Ectodermal cell (in vitro differentiated cells): ENCODE results near the gene ARHGEF6.

Source experiments
- H3K27ac ChIP-seq: 2 replicates; pipeline ENCODE4 v1.7.0; 2013; ENCODE audit warnings: mild to moderate bottlenecking, low read depth, low read length; ENCODE audit not compliant: insufficient read depth, poor library complexity, severe bottlenecking
- H3K27me3 ChIP-seq: 2 replicates; pipeline ENCODE4 v1.7.0; 2013; ENCODE audit warnings: mild to moderate bottlenecking, low read length; ENCODE audit not compliant: insufficient read depth, control insufficient read depth, poor library complexity, severe bottlenecking
- H3K36me3 ChIP-seq: one replicate; pipeline ENCODE4 v1.7.0; 2013; ENCODE audit warnings: low read length; ENCODE audit not compliant: control insufficient read depth, insufficient read depth
- H3K4me1 ChIP-seq: one replicate; pipeline ENCODE4 v1.7.0; 2013; ENCODE audit warnings: low read length; ENCODE audit not compliant: control insufficient read depth, insufficient read depth
- H3K4me3 ChIP-seq: 2 replicates; pipeline ENCODE4 v1.7.0; 2013; ENCODE audit warnings: low read depth, low read length, control low read depth; ENCODE audit not compliant: insufficient read depth
- H3K9me3 ChIP-seq: 2 replicates; pipeline ENCODE4 v1.7.0; 2013; ENCODE audit warnings: mild to moderate bottlenecking, low read length, moderate library complexity; ENCODE audit not compliant: control insufficient read depth
- WGBS, 2 experiments: methylation state at CpG; one replicate each; pipeline ENCODE4 v1.1.7; 2013; ENCODE audit warnings: missing lambda C conversion rate in 2 of 2; 5-methylcytosine and 5-hydroxymethylcytosine counted together

ARHGEF6 gene

GRCh38 chrX:136671006-136671610, 109.6 kb downstream of the ARHGEF6 start:
- Histone ChIP-seq H3K36me3 (no peaks in the 10 kb centered on the region), H3K27ac (no peak overlapping the region), H3K4me3 (no peak overlapping the region), H3K9me3 (no peaks in the 10 kb centered on the region), H3K27me3 (no peaks in the 10 kb centered on the region), H3K4me1 (no peaks in the 10 kb centered on the region)
- WGBS, 2 experiments = 91 to 96% methylated on average over 2 of the region's 3 CpGs

DNA sequence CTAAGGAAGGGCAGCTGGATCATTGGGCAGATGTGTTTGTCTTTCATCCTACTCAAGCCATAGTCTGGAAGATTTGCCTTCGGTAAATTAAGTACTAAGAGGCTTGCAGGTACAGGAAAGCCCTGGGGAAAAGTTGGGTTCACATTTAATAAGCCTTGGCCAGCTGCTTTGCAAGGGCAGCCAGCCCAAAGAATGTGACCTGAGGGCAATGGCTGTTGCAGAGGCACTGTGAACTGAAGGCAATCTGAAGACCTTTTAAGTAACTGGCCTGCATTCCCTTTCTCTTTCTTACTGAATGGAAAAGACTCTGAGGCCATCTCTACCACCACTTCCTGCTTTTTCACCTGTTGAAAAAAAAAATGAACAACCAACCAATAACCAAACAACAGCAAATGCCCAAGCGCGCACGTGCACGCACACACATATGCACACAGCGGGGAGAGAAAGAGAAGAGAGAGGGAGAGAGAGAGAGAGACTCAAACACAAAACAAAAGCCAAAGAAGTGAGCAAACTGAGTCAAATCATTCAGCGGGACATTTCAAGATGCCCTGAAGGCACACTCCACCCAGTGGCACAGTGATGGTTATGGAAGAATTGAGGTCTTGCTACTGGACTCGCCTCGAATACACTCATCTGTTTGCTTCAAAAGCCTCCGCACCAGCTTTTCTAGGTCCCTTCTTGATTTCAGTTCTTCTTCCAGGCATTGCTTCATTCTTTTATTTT, 113.1 kb downstream of the ARHGEF6 start:
- H3K4me3 ChIP-seq = no peak overlapping the region
- H3K27ac ChIP-seq = no peak overlapping the region
- no peaks in the 10 kb centered on the region for H3K36me3 ChIP-seq
- no peaks in the 10 kb centered on the region for H3K4me1 ChIP-seq
- no peaks in the 10 kb centered on the region for H3K9me3 ChIP-seq
- H3K27me3 ChIP-seq = no peaks in the 10 kb centered on the region
- 94 to 97% methylated on average over 5 to 10 of the region's 10 CpGs for WGBS, 2 experiments

GRCh38 chrX:136666088-136666487, 114.6 kb downstream of the ARHGEF6 start:
- 80 to 100% methylated on average over 1 of the region's 1 CpG for WGBS, 2 experiments
- Histone ChIP-seq H3K27me3 (no peaks in the 10 kb centered on the region), H3K36me3 (no peaks in the 10 kb centered on the region), H3K9me3 (no peaks in the 10 kb centered on the region), H3K4me1 (no peaks in the 10 kb centered on the region), H3K4me3 (no peak overlapping the region), H3K27ac (no peak overlapping the region)

- Histone ChIP-seq H3K4me3 (no peak overlapping the region), H3K27me3 (no peaks in the 10 kb centered on the region), H3K4me1 (no peaks in the 10 kb centered on the region), H3K27ac (no peak overlapping the region), H3K9me3 (no peaks in the 10 kb centered on the region), H3K36me3 (no peaks in the 10 kb centered on the region)
- 93 to 100% methylated on average over 3 of the region's 6 CpGs for WGBS, 2 experiments
Measured at GRCh38 chrX:136665258-136665900, 115.4 kb downstream of the ARHGEF6 start.

- Histone ChIP-seq H3K4me3 (no peak overlapping the region), H3K4me1 (no peaks in the 10 kb centered on the region), H3K9me3 (no peaks in the 10 kb centered on the region), H3K36me3 (no peaks in the 10 kb centered on the region), H3K27me3 (no peaks in the 10 kb centered on the region), H3K27ac (no peak overlapping the region)
- WGBS, 2 experiments = no CpG with 5 or more reads among the region's 1 CpG
Measured at GRCh38 chrX:136662976-136663375, 117.8 kb downstream of the ARHGEF6 start.

- Histone ChIP-seq H3K9me3 (no peaks in the 10 kb centered on the region), H3K36me3 (no peaks in the 10 kb centered on the region), H3K4me3 (no peak overlapping the region), H3K4me1 (no peaks in the 10 kb centered on the region), H3K27me3 (no peaks in the 10 kb centered on the region), H3K27ac (no peak overlapping the region)
- WGBS, 2 experiments = 87 to 94% methylated on average over 2 of the region's 2 CpGs
Measured at GRCh38 chrX:136662104-136662503, 118.6 kb downstream of the ARHGEF6 start.

DNA sequence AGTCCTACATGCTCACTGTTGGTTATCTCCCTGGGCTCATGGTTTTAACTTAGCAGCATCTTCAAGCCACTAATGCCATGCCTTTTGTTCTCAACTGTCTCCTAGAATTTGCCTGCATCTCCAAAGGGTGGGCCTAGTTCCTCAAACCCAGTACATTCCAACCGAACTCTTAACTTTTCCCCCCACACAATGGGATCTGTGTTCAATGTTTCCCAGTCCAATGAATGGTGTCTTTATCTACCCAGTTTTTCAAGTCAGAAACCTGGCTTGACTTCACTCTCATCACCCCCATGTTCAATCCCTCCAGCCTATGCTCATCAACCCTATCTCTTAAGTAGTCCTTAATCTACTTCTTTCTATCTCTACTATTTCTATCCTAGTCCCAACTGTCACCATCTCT, 119.8 kb downstream of the ARHGEF6 start:
- 87 to 93% methylated on average over 1 of the region's 1 CpG for WGBS, 2 experiments
- Histone ChIP-seq H3K27ac (no peak overlapping the region), H3K4me1 (peaks cover 4% of the 10 kb centered on the region), H3K36me3 (no peaks in the 10 kb centered on the region), H3K9me3 (no peaks in the 10 kb centered on the region), H3K27me3 (no peaks in the 10 kb centered on the region), H3K4me3 (no peak overlapping the region)

DNA sequence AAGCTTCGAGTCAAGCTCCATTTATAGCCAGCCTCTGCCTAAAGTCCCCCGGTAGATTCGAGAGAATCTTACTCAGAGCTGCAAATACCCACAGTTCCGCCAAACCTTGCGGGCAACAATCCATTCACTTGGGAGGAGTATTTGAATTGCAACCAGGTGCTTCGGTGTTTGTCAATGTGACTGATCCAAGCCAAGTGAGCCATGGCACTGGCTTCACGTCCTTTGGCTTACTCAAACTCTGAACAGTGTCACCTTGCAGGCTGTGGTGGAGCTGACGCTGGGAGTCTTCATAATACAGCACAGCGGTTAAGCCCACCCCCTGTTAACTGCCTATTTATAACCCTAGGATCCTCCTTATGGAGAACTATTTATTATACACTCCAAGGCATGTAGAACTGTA, 121.6 kb downstream of the ARHGEF6 start:
- H3K27ac ChIP-seq = no peak overlapping the region
- 96 to 97% methylated on average over 8 to 9 of the region's 9 CpGs for WGBS, 2 experiments
- peaks cover 4% of the 10 kb centered on the region for H3K4me1 ChIP-seq
- no peak overlapping the region for H3K4me3 ChIP-seq
- peaks cover 3% of the 10 kb centered on the region for H3K27me3 ChIP-seq
- H3K36me3 ChIP-seq = no peaks in the 10 kb centered on the region
- no peaks in the 10 kb centered on the region for H3K9me3 ChIP-seq

- no peaks in the 10 kb centered on the region for H3K36me3 ChIP-seq
- no peak overlapping the region for H3K4me3 ChIP-seq
- 91 to 100% methylated on average over 5 of the region's 5 CpGs for WGBS, 2 experiments
- peaks cover 4% of the 10 kb centered on the region for H3K4me1 ChIP-seq
- no peak overlapping the region for H3K27ac ChIP-seq
- H3K9me3 ChIP-seq = no peaks in the 10 kb centered on the region
- peaks cover 3% of the 10 kb centered on the region for H3K27me3 ChIP-seq
Measured at GRCh38 chrX:136658151-136658550, 122.6 kb downstream of the ARHGEF6 start.

DNA sequence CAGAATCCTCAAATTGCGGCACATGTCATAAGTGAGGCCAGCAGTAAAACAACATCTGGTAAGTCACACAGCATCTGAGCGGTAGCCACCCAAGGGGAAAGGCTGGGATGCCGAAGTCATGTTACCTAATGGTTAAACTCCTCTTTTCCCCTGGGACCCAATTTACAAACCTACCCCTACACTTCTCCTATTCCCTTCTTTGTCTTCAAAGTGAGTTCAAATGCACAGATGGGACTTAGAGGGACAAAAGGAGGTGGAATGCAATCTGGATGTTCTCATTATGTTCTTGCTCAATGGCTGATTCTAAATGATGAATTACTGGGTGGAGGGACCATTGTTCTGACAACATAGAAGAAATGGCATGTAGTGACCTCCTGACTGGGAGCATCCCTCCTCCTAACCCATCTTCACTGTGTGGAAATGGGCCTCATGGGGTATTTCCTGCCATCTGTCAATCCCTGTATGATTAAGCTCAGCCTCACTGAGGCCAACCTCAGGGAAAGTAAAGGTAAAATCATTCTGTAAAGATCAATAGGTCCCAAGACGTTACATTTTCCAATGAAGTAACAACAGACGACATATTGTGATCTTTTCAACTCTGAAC, 124.3 kb downstream of the ARHGEF6 start:
- 79 to 88% methylated on average over 5 of the region's 5 CpGs for WGBS, 2 experiments
- H3K27ac ChIP-seq = no peak overlapping the region
- H3K36me3 ChIP-seq = no peaks in the 10 kb centered on the region
- peaks cover 3% of the 10 kb centered on the region for H3K27me3 ChIP-seq
- no peaks in the 10 kb centered on the region for H3K9me3 ChIP-seq
- H3K4me3 ChIP-seq = no peak overlapping the region
- H3K4me1 ChIP-seq = peaks cover 4% of the 10 kb centered on the region
